ENCODE results near the gene PCDH1. TPM values are rescaled to one million over a fixed set of nuclear protein-coding genes. Genes with fewer than 3 reads are reported as not detected.
A peak's percentile ranks its signal among the peaks of the same experiment; 100 is the strongest.

PCDH1 gene
- total RNA-seq, 1 donor from 2014 or later: 5.4 TPM

GRCh38 chr5:141878711-141879425 lies 658 bp upstream of the PCDH1 start:
- Mint-ChIP-seq H3K4me1 (peaks cover 53% of the 10 kb centered on the region), H3K4me3 (peak overlapping the region; percentile 61), H3K27ac (no peak overlapping the region), H3K36me3 (no peaks in the 10 kb centered on the region), H3K9me3 (no peaks in the 10 kb centered on the region), H3K27me3 (ENCODE audit: low read depth) (peaks cover 85% of the 10 kb centered on the region)
- TF ChIP-seq CTCF (IDR thresholded peaks at IDR 0.05; ENCODE audit: unreplicated experiment): peak; percentile 85
- peak; percentile 76 to 86 for DNase-seq (ENCODE audit: low spot score in 2 of 2, unreplicated experiment in 2 of 2)

- H3K27me3 Mint-ChIP-seq (ENCODE audit: low read depth): peaks cover 84% of the 10 kb centered on the region
These were observed 639 bp downstream of the PCDH1 start for GRCh38 chr5:141877356-141878185.

GRCh38 chr5:141876628-141877355 lies 1.4 kb downstream of the PCDH1 start:
- H3K27ac Mint-ChIP-seq: peak overlapping the region; percentile 1
- peak overlapping the region; percentile 66 for H3K4me3 Mint-ChIP-seq

More at GRCh38 chr5:141877356-141878185, 639 bp downstream of the PCDH1 start:
- peak overlapping the region; percentile 1 for H3K27ac Mint-ChIP-seq
- H3K36me3 Mint-ChIP-seq: no peaks in the 10 kb centered on the region
- no peak for TF ChIP-seq CTCF (IDR thresholded peaks at IDR 0.05; ENCODE audit: unreplicated experiment)
- H3K9me3 Mint-ChIP-seq: no peaks in the 10 kb centered on the region
- H3K4me3 Mint-ChIP-seq: peak overlapping the region; percentile 66
- H3K4me1 Mint-ChIP-seq: peaks cover 54% of the 10 kb centered on the region
- DNase-seq (ENCODE audit: low spot score in 2 of 2, unreplicated experiment in 2 of 2): no peak

GRCh38 chr5:141875795-141876627 lies 2.2 kb downstream of the PCDH1 start:
- TF ChIP-seq CTCF (IDR thresholded peaks at IDR 0.05; ENCODE audit: unreplicated experiment): no peak
- no peak for DNase-seq (ENCODE audit: low spot score in 2 of 2, unreplicated experiment in 2 of 2)
- peaks cover 77% of the 10 kb centered on the region for H3K27me3 Mint-ChIP-seq (ENCODE audit: low read depth)
- H3K36me3 Mint-ChIP-seq: no peaks in the 10 kb centered on the region
- H3K9me3 Mint-ChIP-seq: no peaks in the 10 kb centered on the region
- peak overlapping the region; percentile 66 for H3K4me3 Mint-ChIP-seq
- H3K27ac Mint-ChIP-seq: no peak overlapping the region
- H3K4me1 Mint-ChIP-seq: peaks cover 44% of the 10 kb centered on the region

More at GRCh38 chr5:141876628-141877355, 1.4 kb downstream of the PCDH1 start:
- H3K27me3 Mint-ChIP-seq (ENCODE audit: low read depth): peaks cover 81% of the 10 kb centered on the region
- peaks cover 51% of the 10 kb centered on the region for H3K4me1 Mint-ChIP-seq
- DNase-seq (ENCODE audit: low spot score in 2 of 2, unreplicated experiment in 2 of 2): no peak
- TF ChIP-seq CTCF (IDR thresholded peaks at IDR 0.05; ENCODE audit: unreplicated experiment): no peak
- H3K36me3 Mint-ChIP-seq: no peaks in the 10 kb centered on the region
- no peaks in the 10 kb centered on the region for H3K9me3 Mint-ChIP-seq

All from mesothelial cell of epicardium (in vitro differentiated cells).